ENCODE results near the gene NPTX1. TPM values are rescaled to one million over a fixed set of nuclear protein-coding genes. Genes with fewer than 3 reads are reported as not detected.

The NPTX1 gene
- polyA plus RNA-seq, 3 donors = 1.1 to 1.4 (median 1.4) TPM

GRCh38 chr17:80463784-80464400 lies 12.5 kb downstream of the NPTX1 start:
- no peak for DNase-seq

- no peak for DNase-seq
These were observed 14.8 kb downstream of the NPTX1 start for GRCh38 chr17:80461528-80462160.

- no peak for DNase-seq
These were observed 16.0 kb downstream of the NPTX1 start for GRCh38 chr17:80460429-80460834.

- no peak for DNase-seq
These were observed 17.2 kb downstream of the NPTX1 start for GRCh38 chr17:80459234-80459633.

- DNase-seq = no peak
These were observed 18.4 kb downstream of the NPTX1 start for GRCh38 chr17:80458016-80458415.

GRCh38 chr17:80457236-80457856 lies 19.1 kb downstream of the NPTX1 start:
- no peak for DNase-seq

GRCh38 chr17:80456465-80457235 lies 19.8 kb downstream of the NPTX1 start:
- no peak for DNase-seq

GRCh38 chr17:80455784-80456183 lies 20.6 kb downstream of the NPTX1 start:
- DNase-seq = no peak

GRCh38 chr17:80455336-80455710 lies 21.1 kb downstream of the NPTX1 start:
- DNase-seq = no peak

GRCh38 chr17:80454557-80455335 lies 21.7 kb downstream of the NPTX1 start:
- peak; percentile 96 for DNase-seq

GRCh38 chr17:80453998-80454556 lies 22.3 kb downstream of the NPTX1 start:
- no peak for DNase-seq

- DNase-seq = no peak
These were observed 23.0 kb downstream of the NPTX1 start for GRCh38 chr17:80453126-80453997.

- DNase-seq = no peak
These were observed 24.1 kb downstream of the NPTX1 start for GRCh38 chr17:80452173-80452915.

- DNase-seq = no peak
These were observed 25.2 kb downstream of the NPTX1 start for GRCh38 chr17:80451104-80451775.

GRCh38 chr17:80449930-80450576 lies 26.4 kb downstream of the NPTX1 start:
- no peak for DNase-seq

- DNase-seq = no peak
These were observed 27.0 kb downstream of the NPTX1 start for GRCh38 chr17:80449194-80449929.

GRCh38 chr17:80447790-80448189 lies 28.6 kb downstream of the NPTX1 start:
- no peak for DNase-seq

All from renal pelvis (tissue), 4 donors.